ENCODE results near the gene IFFO2.

DNA sequence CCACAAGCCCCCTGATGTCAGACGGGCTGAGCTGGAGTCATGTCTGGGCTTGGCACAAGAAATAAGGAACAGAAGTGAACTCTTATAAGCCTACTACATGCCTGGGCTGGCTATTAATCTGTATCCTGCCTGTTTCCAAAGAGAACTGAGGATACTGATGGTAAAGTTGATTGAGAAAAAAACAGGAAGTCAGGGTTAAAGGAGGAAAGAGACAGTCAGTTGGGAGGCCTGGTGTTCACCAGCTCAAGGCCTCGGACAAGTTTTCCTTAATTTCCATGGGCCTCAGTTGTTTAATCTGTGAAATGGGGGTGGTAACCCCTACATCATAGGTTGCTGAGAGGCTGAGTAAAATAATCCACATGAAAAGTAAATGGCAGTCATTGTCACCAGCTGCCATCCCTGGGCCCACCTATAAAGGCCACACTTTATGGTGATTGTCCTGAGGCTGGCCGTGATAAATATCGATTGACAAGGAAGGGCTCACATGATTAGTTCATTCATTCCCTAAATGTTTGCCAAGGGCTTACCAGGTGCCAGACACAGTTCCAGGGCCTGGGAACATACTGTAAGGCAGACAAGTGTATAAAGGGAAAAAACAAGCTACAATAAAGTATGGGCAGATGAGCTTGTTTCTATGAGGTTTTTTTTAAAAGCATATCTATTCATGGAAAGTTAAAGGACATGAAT is 57.0 kb downstream of the IFFO2 start:
- TF ChIP-seq, protein P1, sequence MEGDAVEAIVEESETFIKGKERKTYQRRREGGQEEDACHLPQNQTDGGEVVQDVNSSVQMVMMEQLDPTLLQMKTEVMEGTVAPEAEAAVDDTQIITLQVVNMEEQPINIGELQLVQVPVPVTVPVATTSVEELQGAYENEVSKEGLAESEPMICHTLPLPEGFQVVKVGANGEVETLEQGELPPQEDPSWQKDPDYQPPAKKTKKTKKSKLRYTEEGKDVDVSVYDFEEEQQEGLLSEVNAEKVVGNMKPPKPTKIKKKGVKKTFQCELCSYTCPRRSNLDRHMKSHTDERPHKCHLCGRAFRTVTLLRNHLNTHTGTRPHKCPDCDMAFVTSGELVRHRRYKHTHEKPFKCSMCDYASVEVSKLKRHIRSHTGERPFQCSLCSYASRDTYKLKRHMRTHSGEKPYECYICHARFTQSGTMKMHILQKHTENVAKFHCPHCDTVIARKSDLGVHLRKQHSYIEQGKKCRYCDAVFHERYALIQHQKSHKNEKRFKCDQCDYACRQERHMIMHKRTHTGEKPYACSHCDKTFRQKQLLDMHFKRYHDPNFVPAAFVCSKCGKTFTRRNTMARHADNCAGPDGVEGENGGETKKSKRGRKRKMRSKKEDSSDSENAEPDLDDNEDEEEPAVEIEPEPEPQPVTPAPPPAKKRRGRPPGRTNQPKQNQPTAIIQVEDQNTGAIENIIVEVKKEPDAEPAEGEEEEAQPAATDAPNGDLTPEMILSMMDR (IDR thresholded peaks at IDR 0.05) = no peak
- TF ChIP-seq EZH2 (IDR thresholded peaks at IDR 0.05; ENCODE audit: borderline replicate concordance, insufficient read depth, low read depth, low read length, poor library complexity, severe bottlenecking) = no peak
